Uterus (tissue), 2 donors: Measurements from ENCODE around the gene PRKAG2.

ENCODE experiments used
- POLR2A ChIP-seq, 2 donors: fragments of 450-650 bp; IDR thresholded peaks; one replicate each; pipeline ENCODE4 v1.6.1; 2016; ENCODE audit warnings: antibody characterized with exemption in 2 of 2, mild to moderate bottlenecking in 1 of 2, moderate library complexity in 1 of 2
- TF ChIP-seq, protein P1 (sequence below), 4 experiments: fragments of 200-600 bp in 2 of 4; fragments of 450-650 bp in 2 of 4; sonication (generic) in 2 of 4; IDR thresholded peaks; one replicate each; pipeline ENCODE4 v1.5.1; 2016 to 2019; ENCODE audit warnings: antibody characterized with exemption in 4 of 4, mild to moderate bottlenecking in 2 of 4, moderate library complexity in 1 of 4

DNA sequence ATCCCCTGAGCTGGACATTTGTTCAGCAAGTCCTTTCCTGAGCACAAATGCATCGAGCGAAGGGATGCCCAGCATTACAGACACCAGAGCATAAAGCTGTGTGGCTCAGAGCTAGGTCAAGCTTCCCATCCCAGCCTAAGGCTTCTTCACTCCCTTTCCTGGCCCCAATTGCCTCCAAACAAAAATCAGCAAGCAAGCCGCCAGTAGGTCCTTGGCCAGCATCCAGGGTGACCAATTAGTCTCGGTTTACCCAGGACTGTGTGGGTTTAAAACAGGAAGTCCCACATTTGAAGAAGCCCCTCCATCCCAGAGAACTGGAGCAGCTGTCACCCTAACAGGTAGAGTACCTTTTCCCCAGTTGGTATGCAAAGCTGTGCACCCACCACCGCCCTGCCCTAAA is 51.2 kb downstream of the PRKAG2 start:
- TF ChIP-seq, protein P1, sequence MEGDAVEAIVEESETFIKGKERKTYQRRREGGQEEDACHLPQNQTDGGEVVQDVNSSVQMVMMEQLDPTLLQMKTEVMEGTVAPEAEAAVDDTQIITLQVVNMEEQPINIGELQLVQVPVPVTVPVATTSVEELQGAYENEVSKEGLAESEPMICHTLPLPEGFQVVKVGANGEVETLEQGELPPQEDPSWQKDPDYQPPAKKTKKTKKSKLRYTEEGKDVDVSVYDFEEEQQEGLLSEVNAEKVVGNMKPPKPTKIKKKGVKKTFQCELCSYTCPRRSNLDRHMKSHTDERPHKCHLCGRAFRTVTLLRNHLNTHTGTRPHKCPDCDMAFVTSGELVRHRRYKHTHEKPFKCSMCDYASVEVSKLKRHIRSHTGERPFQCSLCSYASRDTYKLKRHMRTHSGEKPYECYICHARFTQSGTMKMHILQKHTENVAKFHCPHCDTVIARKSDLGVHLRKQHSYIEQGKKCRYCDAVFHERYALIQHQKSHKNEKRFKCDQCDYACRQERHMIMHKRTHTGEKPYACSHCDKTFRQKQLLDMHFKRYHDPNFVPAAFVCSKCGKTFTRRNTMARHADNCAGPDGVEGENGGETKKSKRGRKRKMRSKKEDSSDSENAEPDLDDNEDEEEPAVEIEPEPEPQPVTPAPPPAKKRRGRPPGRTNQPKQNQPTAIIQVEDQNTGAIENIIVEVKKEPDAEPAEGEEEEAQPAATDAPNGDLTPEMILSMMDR (IDR thresholded peaks at IDR 0.05) = no peak
- no peak for TF ChIP-seq POLR2A (IDR thresholded peaks at IDR 0.05)
